GM23338 (cell line): ENCODE measurements around the gene GSAP. TPM values are rescaled to one million over a fixed set of nuclear protein-coding genes. Genes with fewer than 3 reads are reported as not detected.

Experiments used
- ATAC-seq: fragments of 200-7000 bp; cut with Tn5 transposase; 3 replicates; pipeline ENCODE4 v1.9.1; 2020
- DNase-seq: peaks from one replicate; pipeline ENCODE4 v3.0.0-alpha.2; 2015; ENCODE audit warnings: low spot score
- H2AFZ ChIP-seq: fragments of 200-600 bp; sonication (generic); 2 replicates; pipeline ENCODE4 v1.8.0; 2016; ENCODE audit warnings: antibody characterized with exemption, mild to moderate bottlenecking, moderate library complexity
- H3F3A ChIP-seq: fragments of 200-600 bp; sonication (generic); replicated peaks from 2 replicates; pipeline ENCODE4 v1.8.0; 2017; ENCODE audit warnings: antibody characterized with exemption, mixed run types, low read depth
- H3K27ac ChIP-seq: fragments of 200-600 bp; sonication (generic); 2 replicates; pipeline ENCODE4 v1.6.1; 2016; ENCODE audit warnings: low read depth
- H3K27me3 ChIP-seq: fragments of 200-600 bp; sonication (generic); 2 replicates; pipeline ENCODE4 v1.8.0; 2016; ENCODE audit warnings: mild to moderate bottlenecking, mixed run types, moderate library complexity; ENCODE audit not compliant: insufficient read depth
- H3K36me3 ChIP-seq: fragments of 200-600 bp; sonication (generic); 2 replicates; pipeline ENCODE4 v1.8.0; 2016; ENCODE audit warnings: mild to moderate bottlenecking; ENCODE audit not compliant: insufficient read depth
- H3K4me1 ChIP-seq: fragments of 200-600 bp; sonication (generic); 2 replicates; pipeline ENCODE4 v1.8.0; 2016; ENCODE audit warnings: mild to moderate bottlenecking, moderate library complexity; ENCODE audit not compliant: insufficient read depth
- H3K4me2 ChIP-seq: fragments of 200-600 bp; sonication (generic); 2 replicates; pipeline ENCODE4 v1.7.1; 2017; ENCODE audit warnings: mixed run types
- H3K4me3 ChIP-seq: fragments of 200-600 bp; sonication (generic); 2 replicates; pipeline ENCODE4 v1.6.1; 2016; ENCODE audit warnings: mixed run types
- H3K79me2 ChIP-seq: fragments of 200-600 bp; sonication (generic); replicated peaks from 2 replicates; pipeline ENCODE4 v1.8.0; 2017; ENCODE audit warnings: mild to moderate bottlenecking; ENCODE audit not compliant: insufficient read depth
- H3K9me2 ChIP-seq: fragments of 200-600 bp; sonication (generic); 2 replicates; pipeline ENCODE4 v1.8.0; 2017; ENCODE audit not compliant: insufficient read depth
- H4K20me1 ChIP-seq: fragments of 200-600 bp; sonication (generic); replicated peaks from 2 replicates; pipeline ENCODE4 v1.8.0; 2017; ENCODE audit warnings: mild to moderate bottlenecking; ENCODE audit not compliant: insufficient read depth
- H3K27ac Mint-ChIP-seq: 2 replicates; pipeline ENCODE4 v1.8.0; 2020; ENCODE audit warnings: inconsistent platforms, mild to moderate bottlenecking, moderate library complexity, mixed read lengths
- H3K27me3 Mint-ChIP-seq: 3 replicates; pipeline ENCODE4 v1.8.0; 2022; ENCODE audit warnings: low read depth, mild to moderate bottlenecking, moderate library complexity, mixed read lengths, inconsistent platforms; ENCODE audit not compliant: insufficient read depth, poor library complexity
- H3K36me3 Mint-ChIP-seq: 3 replicates; pipeline ENCODE4 v1.8.0; 2021; ENCODE audit warnings: low read depth, mild to moderate bottlenecking, inconsistent platforms, moderate library complexity, mixed read lengths
- H3K4me1 Mint-ChIP-seq: 3 replicates; pipeline ENCODE4 v1.8.0; 2020; ENCODE audit warnings: mild to moderate bottlenecking, inconsistent platforms, mixed read lengths
- H3K4me3 Mint-ChIP-seq: 3 replicates; pipeline ENCODE4 v1.8.0; 2021; ENCODE audit warnings: moderate library complexity, mild to moderate bottlenecking, inconsistent platforms, mixed read lengths
- H3K9me3 Mint-ChIP-seq: 3 replicates; pipeline ENCODE4 v1.8.0; 2020; ENCODE audit warnings: moderate library complexity, mild to moderate bottlenecking, inconsistent platforms, mixed read lengths
- CREB1 ChIP-seq: fragments of 250-450 bp; sonication (Bioruptor Pico); IDR thresholded peaks from 2 replicates; pipeline ENCODE4 v1.5.0; 2020; ENCODE audit warnings: low read depth, mild to moderate bottlenecking, moderate library complexity
- ETS1 ChIP-seq: IDR thresholded peaks from 2 replicates; pipeline ENCODE4 v1.6.1; 2016; ENCODE audit warnings: antibody characterized with exemption
- EZH2 ChIP-seq: fragments of 200-600 bp; sonication (generic); IDR thresholded peaks from one replicate; pipeline ENCODE4 v1.8.0; 2017; ENCODE audit warnings: antibody characterized with exemption, mild to moderate bottlenecking, low read depth; ENCODE audit not compliant: unreplicated experiment
- EZH2phosphoT487 ChIP-seq: fragments of 200-600 bp; sonication (generic); IDR thresholded peaks from one replicate; pipeline ENCODE4 v1.8.1; 2018; ENCODE audit warnings: antibody characterized with exemption; ENCODE audit not compliant: unreplicated experiment
- JUNB ChIP-seq: IDR thresholded peaks from one replicate; pipeline ENCODE4 v1.6.1; 2016; ENCODE audit warnings: antibody characterized with exemption; ENCODE audit not compliant: unreplicated experiment
- POLR2AphosphoS5 ChIP-seq: IDR thresholded peaks from 2 replicates; pipeline ENCODE4 v1.6.1; 2016; ENCODE audit warnings: antibody characterized with exemption, low read depth
- REST ChIP-seq: IDR thresholded peaks from one replicate; pipeline ENCODE4 v1.6.1; 2018; ENCODE audit warnings: antibody characterized with exemption; ENCODE audit not compliant: unreplicated experiment
- ZNF114 ChIP-seq: fragments of 250-450 bp; sonication (Bioruptor Pico); IDR thresholded peaks from 2 replicates; pipeline ENCODE4 v1.5.0; 2020; ENCODE audit warnings: mild to moderate bottlenecking, moderate library complexity
- polyA plus RNA-seq: library from polyadenylated mRNA; unstranded; fragments of >200 nt; fragmentation: Nextera tagmentation; extraction: Ambion mirVana; gene quantifications from 2 replicates; pipeline ENCODE4 v1.2.1, GENCODE V29; 2016
- total RNA-seq: library from RNA; depleted of rRNA; stranded (reverse); fragments of >200 nt; shearing (Covaris generic); gene quantifications from 2 replicates; pipeline ENCODE4 v1.2.3, GENCODE V29; 2014
- TF ChIP-seq, protein P1 (sequence below), 2 experiments: fragments of 200-600 bp in 1 of 2; sonication (generic) in 1 of 2; conservative IDR thresholded peaks; 2 replicates each; pipeline versions ENCODE4 v1.5.1 to v1.6.1; 2016 to 2017; ENCODE audit warnings: antibody characterized with exemption in 2 of 2, low read depth in 2 of 2, mild to moderate bottlenecking in 2 of 2, moderate library complexity in 1 of 2

GSAP gene
- total and polyA plus RNA-seq, 2 experiments from 2014 or later, result 0.63 to 1.1 TPM

GRCh38 chr7:77443042-77443441 lies 26.9 kb upstream of the GSAP start:
- H2AFZ ChIP-seq, result no peak overlapping the region
- peaks cover 11% of the 10 kb centered on the region for H3K4me1 ChIP-seq
- peaks cover 4% of the 10 kb centered on the region for H3K27me3 Mint-ChIP-seq
- no peaks in the 10 kb centered on the region for H3K36me3 Mint-ChIP-seq
- peaks cover 8% of the 10 kb centered on the region; the same call in 1 of the 2 replicates for H3K9me2 ChIP-seq
- H3K27me3 ChIP-seq, result no peaks in the 10 kb centered on the region
- no peak overlapping the region for H3K4me2 ChIP-seq
- DNase-seq, result no peak
- no peaks in the 10 kb centered on the region for H3F3A ChIP-seq
- ATAC-seq, result no peak
- no peak overlapping the region for H3K27ac ChIP-seq
- H3K36me3 ChIP-seq, result no peaks in the 10 kb centered on the region
- H3K4me1 Mint-ChIP-seq, result peaks cover 15% of the 10 kb centered on the region
- H3K27ac Mint-ChIP-seq, result no peak overlapping the region
- no peak overlapping the region for H3K4me3 Mint-ChIP-seq
- TF ChIP-seq CREB1 (CRISPR knock-in tag) (no peak), ZNF114 (CRISPR knock-in tag) (no peak), ETS1 (no peak), EZH2phosphoT487 (no peak), POLR2AphosphoS5 (no peak), JUNB (no peak)
- TF ChIP-seq, protein P1, sequence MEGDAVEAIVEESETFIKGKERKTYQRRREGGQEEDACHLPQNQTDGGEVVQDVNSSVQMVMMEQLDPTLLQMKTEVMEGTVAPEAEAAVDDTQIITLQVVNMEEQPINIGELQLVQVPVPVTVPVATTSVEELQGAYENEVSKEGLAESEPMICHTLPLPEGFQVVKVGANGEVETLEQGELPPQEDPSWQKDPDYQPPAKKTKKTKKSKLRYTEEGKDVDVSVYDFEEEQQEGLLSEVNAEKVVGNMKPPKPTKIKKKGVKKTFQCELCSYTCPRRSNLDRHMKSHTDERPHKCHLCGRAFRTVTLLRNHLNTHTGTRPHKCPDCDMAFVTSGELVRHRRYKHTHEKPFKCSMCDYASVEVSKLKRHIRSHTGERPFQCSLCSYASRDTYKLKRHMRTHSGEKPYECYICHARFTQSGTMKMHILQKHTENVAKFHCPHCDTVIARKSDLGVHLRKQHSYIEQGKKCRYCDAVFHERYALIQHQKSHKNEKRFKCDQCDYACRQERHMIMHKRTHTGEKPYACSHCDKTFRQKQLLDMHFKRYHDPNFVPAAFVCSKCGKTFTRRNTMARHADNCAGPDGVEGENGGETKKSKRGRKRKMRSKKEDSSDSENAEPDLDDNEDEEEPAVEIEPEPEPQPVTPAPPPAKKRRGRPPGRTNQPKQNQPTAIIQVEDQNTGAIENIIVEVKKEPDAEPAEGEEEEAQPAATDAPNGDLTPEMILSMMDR (conservative IDR thresholded peaks at IDR 0.05; ENCODE audit: low read depth in 2 of 2), result no peak
- no peaks in the 10 kb centered on the region for H3K9me3 Mint-ChIP-seq
- no peak overlapping the region for H3K4me3 ChIP-seq
- H3K79me2 ChIP-seq, result no peaks in the 10 kb centered on the region
- no peaks in the 10 kb centered on the region for H4K20me1 ChIP-seq

DNA sequence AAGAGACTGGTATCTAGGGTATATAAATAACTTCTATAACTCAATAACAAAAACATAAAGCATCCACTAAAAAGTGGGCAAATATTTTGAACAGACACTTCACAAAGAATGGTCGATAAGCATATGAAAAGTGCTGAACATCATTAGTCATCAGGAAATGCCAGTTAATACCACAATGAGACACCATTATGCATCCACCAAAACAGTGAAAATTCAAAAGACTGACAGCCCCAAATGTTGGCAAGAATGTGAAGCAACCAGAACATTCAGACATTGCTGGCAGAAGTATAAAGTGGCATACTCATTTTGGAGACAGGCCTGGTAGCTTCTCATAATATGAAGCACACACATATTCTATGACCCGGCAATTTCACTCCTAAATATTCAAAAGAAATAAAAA lies 26.5 kb upstream of the GSAP start:
- no peaks in the 10 kb centered on the region for H3K27me3 ChIP-seq
- no peak overlapping the region for H3K4me2 ChIP-seq
- H3K4me3 ChIP-seq, result no peak overlapping the region
- H3K79me2 ChIP-seq, result no peaks in the 10 kb centered on the region
- H3K27me3 Mint-ChIP-seq, result peaks cover 4% of the 10 kb centered on the region
- H3K4me1 Mint-ChIP-seq, result peaks cover 14% of the 10 kb centered on the region
- H2AFZ ChIP-seq, result no peak overlapping the region
- no peak overlapping the region for H3K27ac Mint-ChIP-seq
- no peaks in the 10 kb centered on the region for H3K9me3 Mint-ChIP-seq
- ATAC-seq (no peak), DNase-seq (no peak)
- peaks cover 11% of the 10 kb centered on the region for H3K4me1 ChIP-seq
- H4K20me1 ChIP-seq, result no peaks in the 10 kb centered on the region
- no peaks in the 10 kb centered on the region for H3K36me3 ChIP-seq
- no peaks in the 10 kb centered on the region for H3K36me3 Mint-ChIP-seq
- peaks cover 4% of the 10 kb centered on the region; the same call in 1 of the 2 replicates for H3K9me2 ChIP-seq
- no peaks in the 10 kb centered on the region for H3F3A ChIP-seq
- no peak overlapping the region for H3K27ac ChIP-seq
- H3K4me3 Mint-ChIP-seq, result no peak overlapping the region
- TF ChIP-seq, protein P1 (conservative IDR thresholded peaks at IDR 0.05; ENCODE audit: low read depth in 2 of 2), result no peak
- TF ChIP-seq REST (no peak), JUNB (no peak), EZH2 (no peak)
